ENCODE results near the gene C19orf18.

The C19orf18 gene

GRCh38 chr19:57964761-57965160 lies 9.6 kb downstream of the C19orf18 start:
- Histone ChIP-seq H3K27me3 (replicated peaks; ENCODE audit: insufficient read depth, low read length) (no peaks in the 10 kb centered on the region), H3K9me2 (replicated peaks; ENCODE audit: insufficient read depth, low read length) (no peaks in the 10 kb centered on the region), H3K79me2 (ENCODE audit: low read length) (no peaks in the 10 kb centered on the region), H3K4me2 (ENCODE audit: low read depth, low read length) (no peak overlapping the region), H4K20me1 (ENCODE audit: insufficient read depth, low read length) (no peaks in the 10 kb centered on the region), H3K9me3 (replicated peaks; ENCODE audit: insufficient read depth, low read length) (no peaks in the 10 kb centered on the region), H3F3A (ENCODE audit: insufficient read depth, low read length) (no peaks in the 10 kb centered on the region), H3K9ac (ENCODE audit: low read length) (no peak overlapping the region), H3K36me3 (replicated peaks; ENCODE audit: insufficient read depth, low read length) (no peaks in the 10 kb centered on the region), H3K27ac (ENCODE audit: low read length) (no peak overlapping the region), H2AFZ (ENCODE audit: low read length) (no peak overlapping the region), H3K4me3 (ENCODE audit: low read length) (no peak overlapping the region), H3K4me1 (ENCODE audit: low read length) (no peaks in the 10 kb centered on the region)
- TF ChIP-seq EZH2 (optimal IDR thresholded peaks at IDR 0.05; ENCODE audit: low read depth, low read length) = no peak
- TF ChIP-seq EZH2phosphoT487 (IDR thresholded peaks at IDR 0.05; ENCODE audit: low read length) = no peak
- TF ChIP-seq CTCF (IDR thresholded peaks at IDR 0.05; ENCODE audit: low read length) = no peak
- DNase-seq = no peak

- Histone ChIP-seq H3F3A (ENCODE audit: insufficient read depth, low read length) (no peaks in the 10 kb centered on the region), H2AFZ (ENCODE audit: low read length) (no peak overlapping the region), H3K4me1 (ENCODE audit: low read length) (no peaks in the 10 kb centered on the region), H3K9ac (ENCODE audit: low read length) (no peak overlapping the region), H3K79me2 (ENCODE audit: low read length) (no peaks in the 10 kb centered on the region), H3K27me3 (replicated peaks; ENCODE audit: insufficient read depth, low read length) (no peaks in the 10 kb centered on the region), H3K4me2 (ENCODE audit: low read depth, low read length) (no peak overlapping the region), H3K4me3 (ENCODE audit: low read length) (no peak overlapping the region), H4K20me1 (ENCODE audit: insufficient read depth, low read length) (no peaks in the 10 kb centered on the region), H3K36me3 (replicated peaks; ENCODE audit: insufficient read depth, low read length) (no peaks in the 10 kb centered on the region), H3K27ac (ENCODE audit: low read length) (no peak overlapping the region), H3K9me3 (replicated peaks; ENCODE audit: insufficient read depth, low read length) (no peaks in the 10 kb centered on the region), H3K9me2 (replicated peaks; ENCODE audit: insufficient read depth, low read length) (no peaks in the 10 kb centered on the region)
- no peak for TF ChIP-seq EZH2 (optimal IDR thresholded peaks at IDR 0.05; ENCODE audit: low read depth, low read length)
- TF ChIP-seq CTCF (IDR thresholded peaks at IDR 0.05; ENCODE audit: low read length) = no peak
- no peak for TF ChIP-seq EZH2phosphoT487 (IDR thresholded peaks at IDR 0.05; ENCODE audit: low read length)
- DNase-seq = no peak
Observed at GRCh38 chr19:57961785-57962184, 12.5 kb downstream of the C19orf18 start.

- H3F3A ChIP-seq (ENCODE audit: insufficient read depth, low read length) = no peaks in the 10 kb centered on the region
- no peak for DNase-seq
- no peaks in the 10 kb centered on the region for H3K79me2 ChIP-seq (ENCODE audit: low read length)
- no peaks in the 10 kb centered on the region for H3K9me3 ChIP-seq (replicated peaks; ENCODE audit: insufficient read depth, low read length)
- no peak overlapping the region for H3K4me3 ChIP-seq (ENCODE audit: low read length)
- H4K20me1 ChIP-seq (ENCODE audit: insufficient read depth, low read length) = no peaks in the 10 kb centered on the region
- no peaks in the 10 kb centered on the region for H3K9me2 ChIP-seq (replicated peaks; ENCODE audit: insufficient read depth, low read length)
- H2AFZ ChIP-seq (ENCODE audit: low read length) = no peak overlapping the region
- no peak overlapping the region for H3K27ac ChIP-seq (ENCODE audit: low read length)
- H3K9ac ChIP-seq (ENCODE audit: low read length) = no peak overlapping the region
- no peak overlapping the region for H3K4me2 ChIP-seq (ENCODE audit: low read depth, low read length)
- H3K27me3 ChIP-seq (replicated peaks; ENCODE audit: insufficient read depth, low read length) = no peaks in the 10 kb centered on the region
- no peak for TF ChIP-seq CTCF (IDR thresholded peaks at IDR 0.05; ENCODE audit: low read length)
- no peaks in the 10 kb centered on the region for H3K36me3 ChIP-seq (replicated peaks; ENCODE audit: insufficient read depth, low read length)
- no peaks in the 10 kb centered on the region for H3K4me1 ChIP-seq (ENCODE audit: low read length)
Observed at GRCh38 chr19:57954996-57955395, 19.3 kb downstream of the C19orf18 start.
